ENCODE results near the gene ZNF879. TPM values are rescaled to one million over a fixed set of nuclear protein-coding genes. Genes with fewer than 3 reads are reported as not detected.

Gene ZNF879
- total and polyA plus RNA-seq, 9 of the 15 experiments (the other 6 are each of a cell fraction or from before 2014, with no cell fraction given): 0.01 to 0.80 (median 0.33) TPM

GRCh38 chr5:179065703-179066102 is 42.1 kb downstream of the ZNF879 start:
- intact Hi-C loops (cut with micrococcal nuclease): no loop called here
- H3K4me2 ChIP-seq (ENCODE audit: insufficient read depth, low read length): no peak overlapping the region
- H3K36me3 ChIP-seq (ENCODE audit: control insufficient read depth, insufficient read depth, low read length): no peaks in the 10 kb centered on the region
- ChIA-PET CTCF (ENCODE audit: low intra/inter-chr PET ratio) (no interaction called here), POLR2A (no interaction called here)
- DNase-seq (ENCODE audit: extremely low read depth in 1 of 4, low spot score in 3 of 4) (no peak), ATAC-seq (no peak), FAIRE-seq (no peak)
- H3K9ac ChIP-seq (ENCODE audit: insufficient read depth in 1 of 2, low read depth in 2 of 2, low read length in 2 of 2): no peak overlapping the region
- BruUV-seq (replicated peaks): no TSS peak
- no peaks in the 10 kb centered on the region for H4K20me1 ChIP-seq (replicated peaks; ENCODE audit: control insufficient read depth, insufficient read depth, low read length)
- H3K79me2 ChIP-seq (ENCODE audit: control insufficient read depth, insufficient read depth, low read length): no peaks in the 10 kb centered on the region
- H3K9me3 ChIP-seq (replicated peaks; ENCODE audit: control insufficient read depth, insufficient read depth, low read depth, low read length): no peaks in the 10 kb centered on the region
- H3K27ac ChIP-seq (ENCODE audit: extremely low read depth, low read depth, low read length): no peak overlapping the region
- H3K4me3 ChIP-seq: no peak overlapping the region
- 0% methylated on average over 6 of the region's 6 CpGs for WGBS (ENCODE audit: insufficient coverage, low coverage, missing lambda C conversion rate)
- H3K27me3 ChIP-seq (ENCODE audit: control insufficient read depth in 2 of 2, insufficient read depth in 2 of 2, low read length in 2 of 2): no peaks in the 10 kb centered on the region
- no peaks in the 10 kb centered on the region for H3K9me1 ChIP-seq (ENCODE audit: control insufficient read depth, insufficient read depth, low read length)
- in situ Hi-C loops (cut with MboI): no loop called here
- H2AFZ ChIP-seq (ENCODE audit: low read depth, low read length): no peak overlapping the region
- H3K4me1 ChIP-seq (replicated peaks in 1 of 2; ENCODE audit: control insufficient read depth in 2 of 2, insufficient read depth in 2 of 2, low read length in 2 of 2): no peaks in the 10 kb centered on the region; a peak in 1 of 5 replicates
- no peak for TF ChIP-seq RB1 (IDR thresholded peaks at IDR 0.05; ENCODE audit: low read depth)
- TF ChIP-seq PRMT5 (CRISPR knock-in tag; IDR thresholded peaks at IDR 0.05): no peak
- peak in 1 of 3 experiments; percentile 19; a peak in 1 of 6 replicates for TF ChIP-seq CTCF (IDR thresholded peaks at IDR 0.05 in 2 of 3, conservative IDR thresholded peaks at IDR 0.05 in 1 of 3; ENCODE audit: insufficient read depth in 2 of 3, low read depth in 1 of 3, low read length in 3 of 3)

Data from K562 (cell line).